HepG2 (cell line): ENCODE data around the gene KLRK1. TPM values are rescaled to one million over a fixed set of nuclear protein-coding genes. Genes with fewer than 3 reads are reported as not detected.

ENCODE experiments used
- ATAC-seq: fragments of 200-7000 bp; cut with Tn5 transposase; 3 replicates; pipeline ENCODE4 v1.9.1; 2020; ENCODE audit warnings: mild to moderate bottlenecking, moderate library complexity
- BruUV-seq: library from RNA; stranded (reverse); fragments of 400-500 nt; replicated peaks from 2 replicates; lab custom pipeline; 2021; lab: Mats Ljungman, UMichigan
- CTCF ChIA-PET: fragments of 300-600 bp; formaldehyde crosslinking; extraction: SDS; loops from one replicate; lab custom pipeline; 2021; ENCODE audit warnings: low total read pairs, inconsistent platforms, low intra/inter-chr PET ratio; lab: Yijun Ruan, JAX
- POLR2A ChIA-PET: fragments of 350-600 bp; sonication (Branson Sonifier 250); formaldehyde crosslinking; loops from one replicate; lab custom pipeline; 2020; ENCODE audit warnings: antibody characterized with exemption, inconsistent platforms; lab: Yijun Ruan, JAX
- DNase-seq: peaks from one replicate; pipeline ENCODE4 v3.0.0-alpha.2; 2015; ENCODE audit warnings: low spot score
- FAIRE-seq: peaks from 3 replicates; lab custom pipeline; 2011; peaks lifted over from hg19 to GRCh38; lab: Jason Lieb, UNC
- H2AFZ ChIP-seq: one replicate; pipeline ENCODE4 v1.6.1; 2011; ENCODE audit warnings: low read length, inconsistent platforms
- H3K27ac ChIP-seq: fragments of 300-600 bp; 3 replicates; pipeline ENCODE4 v1.8.0; 2011; ENCODE audit warnings: mixed run types, mild to moderate bottlenecking, mixed read lengths, low read length, inconsistent platforms; ENCODE audit not compliant: insufficient read depth; ENCODE audit errors: extremely low read length
- H3K27me3 ChIP-seq, 2 experiments: fragments of 200-600 bp in 1 of 2; 2 replicates in 1 of 2; 3 replicates in 1 of 2; pipeline versions ENCODE4 v1.6.0 to v1.8.0; 2011; ENCODE audit warnings: low read length in 2 of 2, mild to moderate bottlenecking in 2 of 2, moderate library complexity in 2 of 2, inconsistent platforms in 1 of 2; ENCODE audit not compliant: insufficient read depth in 2 of 2, control insufficient read depth in 1 of 2
- H3K36me3 ChIP-seq, 2 experiments: fragments of 200-600 bp in 1 of 2; replicated peaks in 1 of 2; 2 replicates in 1 of 2; 3 replicates in 1 of 2; pipeline versions ENCODE4 v1.5.1 to v1.8.0; 2011; ENCODE audit warnings: low read length in 2 of 2, inconsistent platforms in 1 of 2; ENCODE audit not compliant: insufficient read depth in 2 of 2, control insufficient read depth in 1 of 2
- H3K4me1 ChIP-seq: 2 replicates; pipeline ENCODE4 v1.5.1; 2012; ENCODE audit warnings: low read length, inconsistent platforms; ENCODE audit not compliant: insufficient read depth
- H3K4me2 ChIP-seq: 2 replicates; pipeline ENCODE4 v1.6.0; 2011; ENCODE audit warnings: low read depth, low read length, inconsistent platforms
- H3K4me3 ChIP-seq, 3 experiments: fragments of 200-600 bp in 1 of 3; sonication (generic), shearing (Covaris generic) in 1 of 3; replicated peaks in 1 of 3; 2 replicates each; pipeline ENCODE4 v1.5.1; 2011 to 2016; ENCODE audit warnings: low read length in 3 of 3, inconsistent platforms in 2 of 3, low read depth in 2 of 3, mild to moderate bottlenecking in 2 of 3, control low read depth in 1 of 3, mixed read lengths in 1 of 3; ENCODE audit not compliant: insufficient read depth in 1 of 3
- H3K79me2 ChIP-seq: one replicate; pipeline ENCODE4 v1.6.1; 2011; ENCODE audit warnings: low read length, inconsistent platforms; ENCODE audit not compliant: insufficient read depth
- H3K9ac ChIP-seq: 2 replicates; pipeline ENCODE4 v1.6.0; 2011; ENCODE audit warnings: mild to moderate bottlenecking, low read depth, low read length, inconsistent platforms; ENCODE audit not compliant: insufficient read depth
- H3K9me3 ChIP-seq: 2 replicates; pipeline ENCODE4 v1.5.1; 2012; ENCODE audit warnings: mild to moderate bottlenecking, low read length
- H4K20me1 ChIP-seq: 2 replicates; pipeline ENCODE4 v1.6.0; 2011; ENCODE audit warnings: inconsistent platforms, mild to moderate bottlenecking, low read length, moderate library complexity; ENCODE audit not compliant: insufficient read depth
- ATF7 ChIP-seq, 2 experiments: fragments of 450-650 bp in 1 of 2; sonication (generic) in 1 of 2; formaldehyde crosslinking in 1 of 2; IDR thresholded peaks; 2 replicates each; pipeline versions ENCODE4 v1.4.0 to v1.6.1; 2016 to 2020; ENCODE audit warnings: antibody characterized with exemption in 1 of 2, mild to moderate bottlenecking in 1 of 2, missing genetic modification reagents in 1 of 2
- HNRNPLL ChIP-seq: fragments of 200-400 bp; formaldehyde crosslinking; IDR thresholded peaks from 2 replicates; pipeline ENCODE4 v1.6.1; 2017; ENCODE audit warnings: mild to moderate bottlenecking, low read depth, low read length; ENCODE audit not compliant: poor library complexity, severe bottlenecking
- MED13 ChIP-seq: sonication (generic); formaldehyde crosslinking; IDR thresholded peaks from 2 replicates; pipeline ENCODE4 v1.5.0; 2020; ENCODE audit warnings: missing genetic modification reagents
- MLLT10 ChIP-seq: sonication (generic); formaldehyde crosslinking; IDR thresholded peaks from 2 replicates; pipeline ENCODE4 v1.4.0; 2020; ENCODE audit warnings: missing genetic modification reagents
- RAD51 ChIP-seq: fragments of 450-650 bp; IDR thresholded peaks from 2 replicates; pipeline ENCODE4 v1.6.1; 2016; ENCODE audit warnings: borderline replicate concordance
- RCOR2 ChIP-seq: IDR thresholded peaks from 2 replicates; pipeline ENCODE4 v1.6.1; 2016; ENCODE audit warnings: missing biosample characterization, missing genetic modification reagents
- RNF2 ChIP-seq: fragments of 450-650 bp; conservative IDR thresholded peaks from 2 replicates; pipeline ENCODE4 v1.6.1; 2016; ENCODE audit warnings: low read depth
- SNRNP70 ChIP-seq: fragments of 200-400 bp; formaldehyde crosslinking; IDR thresholded peaks from 2 replicates; pipeline ENCODE4 v1.6.1; 2017; ENCODE audit warnings: mild to moderate bottlenecking, low read depth, low read length, moderate library complexity
- TFDP2 ChIP-seq: sonication (generic); formaldehyde crosslinking; IDR thresholded peaks from 2 replicates; pipeline ENCODE4 v1.4.0; 2020; ENCODE audit warnings: missing genetic modification reagents
- TGIF2 ChIP-seq: IDR thresholded peaks from 2 replicates; pipeline ENCODE4 v1.6.1; 2016; ENCODE audit warnings: control low read depth, missing compliant biosample characterization
- ZBTB7A ChIP-seq: sonication (generic); formaldehyde crosslinking; IDR thresholded peaks from 2 replicates; pipeline ENCODE4 v1.8.0; 2022; ENCODE audit warnings: mild to moderate bottlenecking, missing genetic modification reagents
- ZNF160 ChIP-seq: sonication (generic); formaldehyde crosslinking; IDR thresholded peaks from 2 replicates; pipeline ENCODE4 v1.8.0; 2022; ENCODE audit warnings: mild to moderate bottlenecking, inconsistent platforms, missing genetic modification reagents
- ZNF20 ChIP-seq: sonication (generic); formaldehyde crosslinking; IDR thresholded peaks from 2 replicates; pipeline ENCODE4 v1.4.0; 2020; ENCODE audit warnings: mild to moderate bottlenecking, moderate library complexity, missing genetic modification reagents
- ZNF281 ChIP-seq: sonication (generic); formaldehyde crosslinking; IDR thresholded peaks from 2 replicates; pipeline ENCODE4 v1.4.0; 2020; ENCODE audit warnings: missing genetic modification reagents, borderline replicate concordance
- ZNF382 ChIP-seq: sonication (generic); formaldehyde crosslinking; IDR thresholded peaks from 2 replicates; pipeline ENCODE4 v1.5.0; 2020; ENCODE audit warnings: missing genetic modification reagents, mild to moderate bottlenecking, borderline replicate concordance
- ZNF570 ChIP-seq: sonication (generic); formaldehyde crosslinking; IDR thresholded peaks from 2 replicates; pipeline ENCODE4 v1.4.0; 2020; ENCODE audit warnings: mild to moderate bottlenecking, missing genetic modification reagents, borderline replicate concordance
- ZNF776 ChIP-seq: sonication (generic); formaldehyde crosslinking; IDR thresholded peaks from 2 replicates; pipeline ENCODE4 v1.4.0; 2020; ENCODE audit warnings: mild to moderate bottlenecking, missing genetic modification reagents
- ZNF788 ChIP-seq: sonication (generic); formaldehyde crosslinking; IDR thresholded peaks from 2 replicates; pipeline ENCODE4 v1.5.0; 2020; ENCODE audit warnings: mild to moderate bottlenecking, missing genetic modification reagents, borderline replicate concordance
- ZSCAN29 ChIP-seq: sonication (generic); formaldehyde crosslinking; conservative IDR thresholded peaks from 2 replicates; pipeline ENCODE4 v1.4.0; 2020; ENCODE audit warnings: mild to moderate bottlenecking, missing genetic modification reagents
- WGBS: methylation state at CpG from one replicate; pipeline ENCODE4 v1.1.6; 2017; ENCODE audit warnings: low lambda C conversion rate; 5-methylcytosine and 5-hydroxymethylcytosine counted together
- in situ Hi-C: cut with HindIII; loops from 2 replicates; pipeline ENCODE4 v1.10.0; 2017; ENCODE audit warnings: low pct_unique_long_range_greater_than_20kb; ENCODE audit not compliant: extremely low pct_ligation_motif_present
- intact Hi-C: fragments of 100-400 bp; cut with micrococcal nuclease; formaldehyde crosslinking; loops from one replicate; pipeline ENCODE4 v1.10.0; 2022; ENCODE audit not compliant: unreplicated experiment
- polyA plus RNA-seq, 8 experiments: library from polyadenylated mRNA; depleted of rRNA in 3 of 8; stranded (reverse) in 7 of 8; unstranded in 1 of 8; fragments of >200 nt; fragmentation: Illumina TruSeq in 4 of 8; extraction: Trizol in 4 of 8; gene quantifications; 2 replicates each; pipeline versions ENCODE4 v1.2.1 to v1.2.3, GENCODE V29; 2011 to 2016; ENCODE audit warnings: low read depth in 4 of 8, missing spikeins in 1 of 8, mixed read lengths in 1 of 8; ENCODE audit not compliant: insufficient read depth in 1 of 8
- total RNA-seq, 5 experiments: library from RNA; depleted of rRNA; stranded (reverse); fragments of >200 nt; fragmentation: Illumina TruSeq; extraction: Trizol; gene quantifications; 2 replicates each; pipeline ENCODE4 v1.2.3, GENCODE V29; 2016; ENCODE audit warnings: low read depth in 1 of 5
- TF ChIP-seq, protein P1 (sequence below): sonication (generic); formaldehyde crosslinking; IDR thresholded peaks from 2 replicates; pipeline ENCODE4 v1.8.0; 2022; ENCODE audit warnings: mild to moderate bottlenecking, missing genetic modification reagents

KLRK1 gene
- total and polyA plus RNA-seq, 2 of the 13 experiments (the other 11 are each of a cell fraction or from before 2014, with no cell fraction given), result not detected

DNA sequence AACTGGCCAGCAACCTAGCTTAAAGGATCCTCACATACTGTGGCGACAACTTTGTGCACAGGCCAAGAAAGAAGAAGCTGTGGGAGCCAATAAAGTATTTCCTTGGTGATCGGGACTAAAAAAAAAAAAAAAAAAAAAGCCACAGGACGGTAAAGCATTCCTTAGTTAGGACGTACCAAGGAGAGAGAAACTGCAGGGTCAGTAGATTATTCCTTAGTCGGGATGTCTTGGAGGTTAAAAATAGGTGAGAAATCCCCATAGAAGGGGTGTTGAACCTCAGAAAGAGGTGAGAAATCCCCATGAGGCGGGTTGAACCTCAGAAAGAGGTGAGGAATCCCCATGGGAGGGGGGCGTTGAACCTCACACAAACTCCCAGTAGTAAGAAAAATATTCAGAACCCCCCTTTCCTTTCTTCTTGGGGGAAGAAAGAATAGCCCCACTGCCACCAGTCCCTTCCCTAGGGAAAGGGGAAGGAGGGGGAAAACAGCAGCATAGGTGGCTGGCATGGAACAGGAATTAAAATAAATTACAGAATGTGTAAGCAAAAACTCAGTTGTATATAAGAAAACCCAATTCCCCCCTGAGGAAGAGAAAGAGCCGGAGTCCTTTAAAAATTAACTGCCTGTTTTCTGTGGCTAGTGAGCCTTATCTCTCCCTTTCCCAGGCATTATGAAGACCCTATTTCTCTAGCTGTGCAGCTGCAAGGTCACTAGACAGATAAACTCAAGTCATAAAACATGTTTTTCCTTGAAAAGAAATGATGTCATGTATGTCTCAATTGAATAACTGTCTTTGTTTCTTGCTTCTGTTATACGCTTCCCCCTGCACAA, 26.8 kb downstream of the KLRK1 start:
- FAIRE-seq (no peak), ATAC-seq (no peak), DNase-seq (no peak)
- no peak overlapping the region for H3K27ac ChIP-seq
- in situ Hi-C loops, result no loop called here
- intact Hi-C loops, result no loop called here
- TF ChIP-seq ATF7 (IDR thresholded peaks at IDR 0.05) (no peak), ATF7 (CRISPR knock-in tag; IDR thresholded peaks at IDR 0.05) (no peak), RAD51 (no peak), TFDP2 (CRISPR knock-in tag) (no peak), RCOR2 (CRISPR knock-in tag) (no peak), ZBTB7A (no peak), ZNF776 (CRISPR knock-in tag) (no peak), ZNF20 (CRISPR knock-in tag) (no peak), ZNF570 (CRISPR knock-in tag) (no peak), MLLT10 (no peak), TGIF2 (CRISPR knock-in tag) (no peak), MED13 (no peak), ZSCAN29 (CRISPR knock-in tag) (no peak), SNRNP70 (no peak), ZNF160 (CRISPR knock-in tag) (no peak), ZNF382 (CRISPR knock-in tag) (no peak), HNRNPLL (no peak), RNF2 (no peak), ZNF281 (CRISPR knock-in tag) (no peak), ZNF788 (CRISPR knock-in tag) (no peak)
- TF ChIP-seq, protein P1, sequence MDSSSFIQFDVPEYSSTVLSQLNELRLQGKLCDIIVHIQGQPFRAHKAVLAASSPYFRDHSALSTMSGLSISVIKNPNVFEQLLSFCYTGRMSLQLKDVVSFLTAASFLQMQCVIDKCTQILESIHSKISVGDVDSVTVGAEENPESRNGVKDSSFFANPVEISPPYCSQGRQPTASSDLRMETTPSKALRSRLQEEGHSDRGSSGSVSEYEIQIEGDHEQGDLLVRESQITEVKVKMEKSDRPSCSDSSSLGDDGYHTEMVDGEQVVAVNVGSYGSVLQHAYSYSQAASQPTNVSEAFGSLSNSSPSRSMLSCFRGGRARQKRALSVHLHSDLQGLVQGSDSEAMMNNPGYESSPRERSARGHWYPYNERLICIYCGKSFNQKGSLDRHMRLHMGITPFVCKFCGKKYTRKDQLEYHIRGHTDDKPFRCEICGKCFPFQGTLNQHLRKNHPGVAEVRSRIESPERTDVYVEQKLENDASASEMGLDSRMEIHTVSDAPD (CRISPR knock-in tag), result no peak
- TF ChIP-seq, all 625 proteins: peak for 0
- 31% methylated on average over 9 of the region's 9 CpGs for WGBS
- Histone ChIP-seq H4K20me1 (no peaks in the 10 kb centered on the region), H3K27me3 (no peaks in the 10 kb centered on the region; a peak in 1 of 5 replicates), H3K9ac (no peak overlapping the region), H3K79me2 (no peaks in the 10 kb centered on the region), H3K9me3 (no peaks in the 10 kb centered on the region), H2AFZ (peak overlapping the region; percentile 100), H3K4me1 (peaks cover 24% of the 10 kb centered on the region), H3K36me3 (no peaks in the 10 kb centered on the region), H3K4me2 (peak overlapping the region; percentile 84), H3K4me3 (peak overlapping the region in 2 of 3 experiments; percentile 74 to 78; a peak in 3 of 6 replicates)
- CTCF ChIA-PET, result no interaction called here
- BruUV-seq, result no TSS peak
- POLR2A ChIA-PET, result no interaction called here
